K562 (cell line): ENCODE measurements around the gene XPR1.
"Not testable (repeated sequence)": the region's sequence is repeated elsewhere in the genome, so short reads cannot be mapped to it uniquely, and the experiment has no call there.

ENCODE experiments used
- AFF1 ChIP-seq, 2 experiments: fragments of 450-650 bp; IDR thresholded peaks; 2 replicates each; pipeline ENCODE4 v1.6.1; 2018; ENCODE audit warnings: mild to moderate bottlenecking in 2 of 2, low read depth in 1 of 2; ENCODE audit not compliant: partially characterized antibody in 2 of 2
- CTCF ChIP-seq, 3 experiments: IDR thresholded peaks in 2 of 3; conservative IDR thresholded peaks in 1 of 3; 2 replicates each; pipeline ENCODE4 v1.5.1; 2011 to 2012; ENCODE audit warnings: low read length in 3 of 3, mild to moderate bottlenecking in 3 of 3, control low read depth in 2 of 3, improper control_type of control experiment in 1 of 3, inconsistent platforms in 1 of 3, low read depth in 1 of 3, mixed read lengths in 1 of 3, moderate library complexity in 1 of 3; ENCODE audit not compliant: insufficient read depth in 2 of 3
- CUX1 ChIP-seq: fragments of 200-800 bp; sonication (Bioruptor generic); IDR thresholded peaks from 2 replicates; pipeline ENCODE4 v1.6.1; 2016; ENCODE audit warnings: missing genetic modification characterization, missing compliant biosample characterization
- EGR1 ChIP-seq: fragments of 450-650 bp; conservative IDR thresholded peaks from 2 replicates; pipeline ENCODE4 v1.6.1; 2017; ENCODE audit warnings: mild to moderate bottlenecking
- MYC ChIP-seq, 2 experiments: fragments of 250-450 bp in 1 of 2; sonication (Bioruptor Pico) in 1 of 2; IDR thresholded peaks; 2 replicates each; pipeline versions ENCODE4 v1.5.1 to v1.6.1; 2012 to 2021; ENCODE audit warnings: low read depth in 2 of 2, borderline replicate concordance in 1 of 2, improper control_type of control experiment in 1 of 2, low read length in 1 of 2, mild to moderate bottlenecking in 1 of 2, moderate library complexity in 1 of 2
- SAP30 ChIP-seq: fragments of 200-600 bp; sonication (generic); IDR thresholded peaks from 2 replicates; pipeline ENCODE4 v1.6.1; 2012; ENCODE audit warnings: borderline replicate concordance, low read depth, mild to moderate bottlenecking, moderate library complexity, low read length, control low read depth, inconsistent platforms; ENCODE audit not compliant: insufficient read depth, poor library complexity, severe bottlenecking
- ZC3H4 ChIP-seq: sonication (generic); formaldehyde crosslinking; IDR thresholded peaks from 2 replicates; pipeline ENCODE4 v1.9.0; 2021; ENCODE audit warnings: missing genetic modification reagents, borderline replicate concordance

- not testable (repeated sequence) for TF ChIP-seq MYC (IDR thresholded peaks at IDR 0.05; ENCODE audit: low read depth, low read length); MYC (CRISPR knock-in tag; IDR thresholded peaks at IDR 0.05; ENCODE audit: borderline replicate concordance, low read depth); ZC3H4 (CRISPR knock-in tag); CTCF (IDR thresholded peaks at IDR 0.05 in 2 of 3, conservative IDR thresholded peaks at IDR 0.05 in 1 of 3; ENCODE audit: insufficient read depth in 2 of 3, low read depth in 1 of 3, low read length in 3 of 3); AFF1 (IDR thresholded peaks at IDR 0.05; ENCODE audit: low read depth in 1 of 2, partially characterized antibody in 2 of 2); EGR1; SAP30; CUX1 (CRISPR knock-in tag)
Observed at GRCh38 chr1:180831507-180831906, 199.7 kb downstream of the XPR1 start.
